ENCODE results near the gene VWF. TPM values are rescaled to one million over a fixed set of nuclear protein-coding genes. Genes with fewer than 3 reads are reported as not detected.
A peak's percentile ranks its signal among the peaks of the same experiment; 100 is the strongest.
"Not testable (repeated sequence)": the region's sequence is repeated elsewhere in the genome, so short reads cannot be mapped to it uniquely, and the experiment has no call there.

The VWF gene
- total RNA-seq, 4 donors from 2014 or later = 34.3 to 107 (median 50.3) TPM

DNA sequence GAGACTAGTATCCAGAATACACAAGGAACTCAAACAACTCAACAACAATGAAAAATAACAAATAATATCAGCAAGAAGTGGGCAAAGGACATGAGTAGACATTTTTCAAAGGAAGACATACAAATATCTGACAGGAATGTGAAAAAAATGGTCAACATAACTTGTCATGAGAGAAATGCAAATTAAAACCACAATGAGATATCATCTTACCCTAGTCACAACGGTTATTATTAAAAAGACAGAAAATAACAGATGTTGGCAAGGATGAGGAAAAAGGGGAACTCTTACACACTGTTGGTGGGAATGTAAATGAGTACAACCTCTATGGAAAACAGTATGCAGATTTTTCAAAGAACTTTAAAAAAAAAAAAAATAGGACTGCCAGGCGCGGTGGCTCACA is 20.4 kb downstream of the VWF start:
- intact Hi-C loops (cut with DNase I; ENCODE audit: low total_unique reads) = no loop called here
- DNase-seq (ENCODE audit: low spot score in 2 of 2) = no peak
- no peak overlapping the region for H3K4me3 ChIP-seq (ENCODE audit: low read depth, poor library complexity, severe bottlenecking)
- 63 to 74% methylated on average over 3 of the region's 3 CpGs for WGBS, 2 donors
- TF ChIP-seq POLR2A (IDR thresholded peaks at IDR 0.05) = no peak
- TF ChIP-seq, protein P1, sequence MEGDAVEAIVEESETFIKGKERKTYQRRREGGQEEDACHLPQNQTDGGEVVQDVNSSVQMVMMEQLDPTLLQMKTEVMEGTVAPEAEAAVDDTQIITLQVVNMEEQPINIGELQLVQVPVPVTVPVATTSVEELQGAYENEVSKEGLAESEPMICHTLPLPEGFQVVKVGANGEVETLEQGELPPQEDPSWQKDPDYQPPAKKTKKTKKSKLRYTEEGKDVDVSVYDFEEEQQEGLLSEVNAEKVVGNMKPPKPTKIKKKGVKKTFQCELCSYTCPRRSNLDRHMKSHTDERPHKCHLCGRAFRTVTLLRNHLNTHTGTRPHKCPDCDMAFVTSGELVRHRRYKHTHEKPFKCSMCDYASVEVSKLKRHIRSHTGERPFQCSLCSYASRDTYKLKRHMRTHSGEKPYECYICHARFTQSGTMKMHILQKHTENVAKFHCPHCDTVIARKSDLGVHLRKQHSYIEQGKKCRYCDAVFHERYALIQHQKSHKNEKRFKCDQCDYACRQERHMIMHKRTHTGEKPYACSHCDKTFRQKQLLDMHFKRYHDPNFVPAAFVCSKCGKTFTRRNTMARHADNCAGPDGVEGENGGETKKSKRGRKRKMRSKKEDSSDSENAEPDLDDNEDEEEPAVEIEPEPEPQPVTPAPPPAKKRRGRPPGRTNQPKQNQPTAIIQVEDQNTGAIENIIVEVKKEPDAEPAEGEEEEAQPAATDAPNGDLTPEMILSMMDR (IDR thresholded peaks at IDR 0.05) = no peak

DNA sequence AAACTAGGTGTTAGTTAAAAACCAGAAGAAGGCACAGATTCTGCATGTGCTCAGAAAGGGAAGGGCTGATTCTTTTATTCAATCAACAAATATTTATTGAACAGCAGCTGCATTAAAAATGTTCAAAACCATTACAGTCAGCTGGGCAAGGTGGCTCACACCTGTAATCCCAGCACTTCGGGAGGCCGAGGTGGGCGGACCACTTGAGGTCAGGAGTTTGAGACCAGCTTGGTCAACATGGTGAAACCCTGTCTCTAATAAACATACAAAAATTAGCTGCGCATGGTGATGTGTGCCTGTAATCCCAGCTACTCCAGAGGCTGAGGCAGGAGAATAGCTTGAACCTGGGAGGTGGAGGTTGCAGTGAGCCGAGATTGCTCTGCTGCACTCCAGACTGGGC is 22.4 kb downstream of the VWF start:
- 95 to 96% methylated on average over 5 of the region's 5 CpGs for WGBS, 2 donors
- intact Hi-C loops (cut with DNase I; ENCODE audit: low total_unique reads); H3K4me3 ChIP-seq (ENCODE audit: low read depth, poor library complexity, severe bottlenecking): not testable (repeated sequence)
- peak in 1 of 2 donors; percentile 43 for DNase-seq (ENCODE audit: low spot score in 2 of 2)

DNA sequence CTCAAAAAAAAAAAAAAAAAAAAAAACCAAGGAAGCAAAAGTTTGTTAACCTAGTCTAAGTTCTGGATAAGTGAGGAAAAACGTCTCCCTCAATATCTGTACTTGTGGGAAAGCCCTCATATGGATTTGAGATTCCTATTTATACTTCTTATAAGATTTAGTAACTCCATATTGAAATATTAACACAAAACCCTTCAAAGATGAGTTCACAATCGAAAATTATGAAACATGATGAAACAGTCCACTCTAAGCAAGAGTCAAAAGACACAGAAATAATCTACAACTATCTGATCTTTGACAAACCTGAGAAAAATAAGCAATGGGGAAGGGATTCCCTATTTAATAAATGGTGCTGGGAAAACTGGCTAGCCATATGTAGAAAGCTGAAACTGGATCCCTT is 25.2 kb downstream of the VWF start:
- 56 to 78% methylated on average over 2 of the region's 2 CpGs for WGBS, 2 donors
- intact Hi-C loops (cut with DNase I; ENCODE audit: low total_unique reads) = no loop called here
- DNase-seq (ENCODE audit: low spot score in 2 of 2) = no peak
- H3K4me3 ChIP-seq (ENCODE audit: low read depth, poor library complexity, severe bottlenecking) = no peak overlapping the region
- TF ChIP-seq, protein P1 (IDR thresholded peaks at IDR 0.05) = no peak
- TF ChIP-seq POLR2A (IDR thresholded peaks at IDR 0.05) = no peak

DNA sequence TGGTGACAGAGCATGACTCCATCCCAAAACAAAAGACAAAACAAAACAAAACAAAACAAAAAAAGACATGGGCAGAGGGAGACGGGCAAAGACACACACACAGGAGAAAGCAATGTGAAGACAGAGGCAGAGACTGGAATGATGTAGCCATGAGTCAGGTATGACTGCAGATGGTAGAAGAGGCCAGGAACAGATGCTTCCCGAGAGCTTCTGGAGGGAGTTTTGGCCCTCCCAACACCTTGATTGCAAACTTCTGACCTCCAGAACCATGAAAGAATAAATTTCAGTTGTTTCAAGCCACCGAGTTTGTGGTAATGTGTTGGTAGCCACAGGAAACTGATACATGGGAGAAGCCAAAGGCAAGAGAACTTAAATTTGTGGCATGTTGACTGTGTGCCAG is 27.1 kb downstream of the VWF start:
- DNase-seq (ENCODE audit: low spot score in 2 of 2) = no peak
- no peak overlapping the region for H3K4me3 ChIP-seq (ENCODE audit: low read depth, poor library complexity, severe bottlenecking)
- 68 to 89% methylated on average over 3 of the region's 3 CpGs for WGBS, 2 donors
- intact Hi-C loops (cut with DNase I; ENCODE audit: low total_unique reads) = no loop called here
- no peak for TF ChIP-seq POLR2A (IDR thresholded peaks at IDR 0.05)
- TF ChIP-seq, protein P1 (IDR thresholded peaks at IDR 0.05) = no peak

DNA sequence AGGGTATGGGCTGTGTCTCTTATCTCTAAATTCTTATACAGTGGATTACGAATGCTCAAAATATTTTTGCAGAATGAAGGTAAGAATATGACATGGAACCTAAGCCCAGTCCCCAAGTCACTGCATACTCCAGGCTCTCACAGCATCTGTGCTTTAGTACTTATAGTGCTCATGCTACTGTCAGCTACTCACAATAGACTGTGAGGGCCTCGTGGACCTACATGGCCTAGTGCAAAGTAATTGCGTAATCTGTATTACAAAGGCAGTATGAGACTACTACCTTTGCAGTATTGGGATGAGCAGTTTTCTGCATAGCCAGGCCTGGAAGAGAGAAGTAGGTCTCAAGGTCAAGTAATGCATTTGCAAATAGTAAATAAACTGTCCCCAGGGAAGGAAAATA is 27.9 kb downstream of the VWF start:
- TF ChIP-seq, protein P1 (IDR thresholded peaks at IDR 0.05) = no peak
- no peak for TF ChIP-seq POLR2A (IDR thresholded peaks at IDR 0.05)
- no peak overlapping the region for H3K4me3 ChIP-seq (ENCODE audit: low read depth, poor library complexity, severe bottlenecking)
- WGBS, 2 donors = 81 to 84% methylated on average over 3 of the region's 3 CpGs
- intact Hi-C loops (cut with DNase I; ENCODE audit: low total_unique reads) = no loop called here
- DNase-seq (ENCODE audit: low spot score in 2 of 2) = no peak

DNA sequence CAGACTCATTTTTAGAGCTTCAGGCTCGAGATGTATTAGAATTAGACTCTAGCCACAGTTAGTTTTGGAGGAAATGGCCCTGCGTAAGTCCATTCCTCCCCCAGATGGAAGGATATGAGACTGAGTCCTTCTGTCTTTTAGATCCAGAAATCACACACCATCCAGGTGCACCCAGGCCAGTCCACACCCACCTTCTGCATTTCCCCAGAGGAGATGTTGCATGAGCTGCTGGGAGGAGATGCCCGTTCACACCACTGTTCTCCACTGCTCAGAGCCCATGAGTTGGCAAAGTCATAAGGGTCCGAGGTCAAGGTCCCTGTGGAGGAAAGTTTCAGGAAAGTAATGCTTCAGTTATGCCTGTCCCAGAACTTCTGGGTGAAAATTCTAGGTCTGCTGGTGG is 29.2 kb downstream of the VWF start:
- TF ChIP-seq, protein P1 (IDR thresholded peaks at IDR 0.05) = no peak
- no peak for TF ChIP-seq POLR2A (IDR thresholded peaks at IDR 0.05)
- peak in 1 of 2 donors; percentile 59 for DNase-seq (ENCODE audit: low spot score in 2 of 2)
- intact Hi-C loops (cut with DNase I; ENCODE audit: low total_unique reads) = no loop called here
- WGBS, 2 donors = 95% methylated on average over 4 of the region's 4 CpGs
- no peak overlapping the region for H3K4me3 ChIP-seq (ENCODE audit: low read depth, poor library complexity, severe bottlenecking)
